ENCODE measurements around the gene LAMA2.

GRCh38 chr6:129248946-129249345 is 366.0 kb downstream of the LAMA2 start:
- TF ChIP-seq POLR2A (IDR thresholded peaks at IDR 0.05) (no peak), CTCF (IDR thresholded peaks at IDR 0.05) (no peak)

All from testis (tissue), 2 donors.